Measurements from ENCODE around the gene CRIP2. TPM values are rescaled to one million over a fixed set of nuclear protein-coding genes. Genes with fewer than 3 reads are reported as not detected.

Gene CRIP2
- polyA plus RNA-seq (ENCODE audit: insufficient read length in 12 of 12) = 100 to 1,000 TPM in 11 of 12 donors, not detected in 1; 132 to 277 (median 183) TPM
- long read RNA-seq, donor 1, transcript CRIP2-201 (8 exons, 1,857 nt) = major isoform, 34 of 39 reads
- long read RNA-seq, donor 1, partial matches to known transcripts = 0 of 39 reads
- long read RNA-seq, donor 1, other reads (novel, unspliced or antisense) = 0 of 39 reads
- long read RNA-seq, donor 2, transcript CRIP2-201 (8 exons, 1,857 nt) = major isoform, 123 of 180 reads
- long read RNA-seq, donor 2, partial matches to known transcripts = 50 of 180 reads
- long read RNA-seq, donor 2, other reads (novel, unspliced or antisense) = 0 of 180 reads
- long read RNA-seq, donor 3, transcript CRIP2-201 (8 exons, 1,857 nt) = major isoform, 42 of 44 reads
- long read RNA-seq, donor 3, partial matches to known transcripts = 0 of 44 reads
- long read RNA-seq, donor 3, other reads (novel, unspliced or antisense) = 0 of 44 reads
- long read RNA-seq, donor 4, transcript CRIP2-201 (8 exons, 1,857 nt) = major isoform, 34 of 36 reads
- long read RNA-seq, donor 4, partial matches to known transcripts = 0 of 36 reads
- long read RNA-seq, donor 4, other reads (novel, unspliced or antisense) = 0 of 36 reads
- long read RNA-seq, donor 5, transcript CRIP2-204 (7 exons, 1,373 nt) = minor isoform, 8 of 179 reads
- long read RNA-seq, donor 5, transcript CRIP2-201 (8 exons, 1,857 nt) = major isoform, 157 of 179 reads
- long read RNA-seq, donor 5, partial matches to known transcripts = 6 of 179 reads
- long read RNA-seq, donor 5, other reads (novel, unspliced or antisense) = 0 of 179 reads
- long read RNA-seq, donor 6, transcript CRIP2-201 (8 exons, 1,857 nt) = major isoform, 61 of 70 reads
- long read RNA-seq, donor 6, partial matches to known transcripts = 6 of 70 reads
- long read RNA-seq, donor 6, other reads (novel, unspliced or antisense) = 0 of 70 reads
- long read RNA-seq, donor 7, transcript CRIP2-201 (8 exons, 1,857 nt) = major isoform, 58 of 70 reads
- long read RNA-seq, donor 7, partial matches to known transcripts = 10 of 70 reads
- long read RNA-seq, donor 7, other reads (novel, unspliced or antisense) = 0 of 70 reads
- long read RNA-seq, donor 8, transcript CRIP2-201 (8 exons, 1,857 nt) = major isoform, 139 of 153 reads
- long read RNA-seq, donor 8, partial matches to known transcripts = 6 of 153 reads
- long read RNA-seq, donor 8, other reads (novel, unspliced or antisense) = 0 of 153 reads
- long read RNA-seq, donor 9, transcript CRIP2-201 (8 exons, 1,857 nt) = major isoform, 51 of 72 reads
- long read RNA-seq, donor 9, partial matches to known transcripts = 19 of 72 reads
- long read RNA-seq, donor 9, other reads (novel, unspliced or antisense) = 0 of 72 reads
- long read RNA-seq, donor 10, transcript CRIP2-201 (8 exons, 1,857 nt) = major isoform, 128 of 133 reads
- long read RNA-seq, donor 10, partial matches to known transcripts = 0 of 133 reads
- long read RNA-seq, donor 10, other reads (novel, unspliced or antisense) = 0 of 133 reads
- long read RNA-seq, donor 11, transcript CRIP2-201 (8 exons, 1,857 nt) = major isoform, 117 of 124 reads
- long read RNA-seq, donor 11, partial matches to known transcripts = 0 of 124 reads
- long read RNA-seq, donor 11, other reads (novel, unspliced or antisense) = 0 of 124 reads

- DNase-seq = no peak
Measured at GRCh38 chr14:105474483-105475268, at the start of gene CRIP2. Gene CRIP2, plus strand, starts transcription at chr14:105474821. Its CDS starts 42 bp downstream, at chr14:105474863.

- DNase-seq = no peak
Measured at GRCh38 chr14:105424861-105425260, 49.8 kb upstream of the CRIP2 start.

GRCh38 chr14:105425823-105426247 lies 48.8 kb upstream of the CRIP2 start:
- no peak for DNase-seq

GRCh38 chr14:105426416-105427130 lies 48.0 kb upstream of the CRIP2 start:
- no peak for DNase-seq

- no peak for DNase-seq
Measured at GRCh38 chr14:105427412-105427811, 47.2 kb upstream of the CRIP2 start.

- DNase-seq = no peak
Measured at GRCh38 chr14:105427936-105428485, 46.6 kb upstream of the CRIP2 start.

- no peak for DNase-seq
Measured at GRCh38 chr14:105430042-105430441, 44.6 kb upstream of the CRIP2 start.

GRCh38 chr14:105430565-105430964 lies 44.1 kb upstream of the CRIP2 start:
- no peak for DNase-seq

- DNase-seq = no peak
Measured at GRCh38 chr14:105431256-105431655, 43.4 kb upstream of the CRIP2 start.

GRCh38 chr14:105432657-105433056 lies 42.0 kb upstream of the CRIP2 start:
- DNase-seq = no peak

GRCh38 chr14:105433161-105433605 lies 41.4 kb upstream of the CRIP2 start:
- no peak for DNase-seq

GRCh38 chr14:105436402-105436801 lies 38.2 kb upstream of the CRIP2 start:
- no peak for DNase-seq

GRCh38 chr14:105436891-105437722 lies 37.5 kb upstream of the CRIP2 start:
- no peak for DNase-seq

- no peak for DNase-seq
Measured at GRCh38 chr14:105437723-105438500, 36.7 kb upstream of the CRIP2 start.

GRCh38 chr14:105439179-105439578 lies 35.4 kb upstream of the CRIP2 start:
- DNase-seq = no peak

- DNase-seq = no peak
Measured at GRCh38 chr14:105439710-105440553, 34.7 kb upstream of the CRIP2 start.
